SK-N-SH (cell line): ENCODE results near the gene ALG3.

Experiments
- EP300 ChIP-seq, 2 experiments: IDR thresholded peaks; 2 replicates each; pipeline versions ENCODE4 v1.4.0 to v1.6.1; 2012; ENCODE audit warnings: borderline replicate concordance in 1 of 2, low read depth in 1 of 2, low read length in 1 of 2
- NFIC ChIP-seq: IDR thresholded peaks from 2 replicates; pipeline ENCODE4 v1.4.0; 2012; ENCODE audit warnings: borderline replicate concordance
- POLR2AphosphoS5 ChIP-seq: IDR thresholded peaks from 2 replicates; pipeline ENCODE4 v1.6.1; 2012; ENCODE audit warnings: low read depth, low read length
- RAD21 ChIP-seq: IDR thresholded peaks from 2 replicates; pipeline ENCODE4 v1.6.1; 2012; ENCODE audit warnings: mild to moderate bottlenecking, low read length
- RFX5 ChIP-seq: IDR thresholded peaks from 2 replicates; pipeline ENCODE4 v1.6.1; 2012; ENCODE audit warnings: mild to moderate bottlenecking, improper control_type of control experiment, low read length
- YY1 ChIP-seq: IDR thresholded peaks from 2 replicates; pipeline ENCODE4 v1.4.0; 2012; ENCODE audit warnings: low read depth, mild to moderate bottlenecking
- TF ChIP-seq, protein P1 (sequence below): fragments of 200-600 bp; sonication (generic); IDR thresholded peaks from 2 replicates; pipeline ENCODE4 v1.6.1; 2017; ENCODE audit warnings: antibody characterized with exemption, mild to moderate bottlenecking, moderate library complexity
- TF ChIP-seq, protein P2 (sequence below): fragments of 150-350 bp; IDR thresholded peaks from 2 replicates; pipeline ENCODE4 v1.6.1; 2017; ENCODE audit warnings: antibody characterized with exemption, low read length, low read depth, borderline replicate concordance
- TF ChIP-seq, protein P3 (sequence below): IDR thresholded peaks from 2 replicates; pipeline ENCODE4 v1.4.0; 2012; ENCODE audit warnings: low read depth, borderline replicate concordance

DNA sequence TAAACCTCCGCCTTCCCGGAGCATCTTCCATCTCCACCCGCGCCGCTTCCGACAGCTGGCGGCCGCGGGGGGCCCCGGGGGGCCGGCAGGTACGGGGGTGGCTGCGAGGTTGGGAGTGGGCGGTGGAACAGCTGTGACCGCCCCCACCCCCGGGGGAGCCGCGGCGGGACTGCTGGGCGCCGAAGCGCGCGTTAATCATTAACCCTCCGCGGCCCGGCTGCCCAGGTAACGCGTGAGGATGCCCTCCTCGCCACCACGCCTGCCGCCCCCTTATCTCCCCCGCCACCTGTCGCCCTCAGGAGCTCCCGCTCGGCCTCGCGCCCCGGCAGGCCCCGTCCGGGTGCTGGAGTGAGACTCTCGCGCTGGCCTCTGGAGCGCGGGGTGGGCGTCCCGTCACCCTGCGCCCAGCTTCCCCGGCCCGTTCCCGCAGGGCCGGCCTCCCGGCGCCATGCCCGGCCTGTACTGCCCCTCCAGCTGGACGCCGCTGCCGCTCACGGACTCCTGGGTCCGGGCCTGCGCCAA lies 18.6 kb downstream of the ALG3 start:
- TF ChIP-seq, protein P1, sequence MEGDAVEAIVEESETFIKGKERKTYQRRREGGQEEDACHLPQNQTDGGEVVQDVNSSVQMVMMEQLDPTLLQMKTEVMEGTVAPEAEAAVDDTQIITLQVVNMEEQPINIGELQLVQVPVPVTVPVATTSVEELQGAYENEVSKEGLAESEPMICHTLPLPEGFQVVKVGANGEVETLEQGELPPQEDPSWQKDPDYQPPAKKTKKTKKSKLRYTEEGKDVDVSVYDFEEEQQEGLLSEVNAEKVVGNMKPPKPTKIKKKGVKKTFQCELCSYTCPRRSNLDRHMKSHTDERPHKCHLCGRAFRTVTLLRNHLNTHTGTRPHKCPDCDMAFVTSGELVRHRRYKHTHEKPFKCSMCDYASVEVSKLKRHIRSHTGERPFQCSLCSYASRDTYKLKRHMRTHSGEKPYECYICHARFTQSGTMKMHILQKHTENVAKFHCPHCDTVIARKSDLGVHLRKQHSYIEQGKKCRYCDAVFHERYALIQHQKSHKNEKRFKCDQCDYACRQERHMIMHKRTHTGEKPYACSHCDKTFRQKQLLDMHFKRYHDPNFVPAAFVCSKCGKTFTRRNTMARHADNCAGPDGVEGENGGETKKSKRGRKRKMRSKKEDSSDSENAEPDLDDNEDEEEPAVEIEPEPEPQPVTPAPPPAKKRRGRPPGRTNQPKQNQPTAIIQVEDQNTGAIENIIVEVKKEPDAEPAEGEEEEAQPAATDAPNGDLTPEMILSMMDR, result no peak
- TF ChIP-seq, protein P2, sequence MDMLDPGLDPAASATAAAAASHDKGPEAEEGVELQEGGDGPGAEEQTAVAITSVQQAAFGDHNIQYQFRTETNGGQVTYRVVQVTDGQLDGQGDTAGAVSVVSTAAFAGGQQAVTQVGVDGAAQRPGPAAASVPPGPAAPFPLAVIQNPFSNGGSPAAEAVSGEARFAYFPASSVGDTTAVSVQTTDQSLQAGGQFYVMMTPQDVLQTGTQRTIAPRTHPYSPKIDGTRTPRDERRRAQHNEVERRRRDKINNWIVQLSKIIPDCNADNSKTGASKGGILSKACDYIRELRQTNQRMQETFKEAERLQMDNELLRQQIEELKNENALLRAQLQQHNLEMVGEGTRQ, result no peak
- no peak for TF ChIP-seq RFX5
- TF ChIP-seq RAD21, result no peak
- TF ChIP-seq YY1, result no peak
- no peak for TF ChIP-seq POLR2AphosphoS5
- TF ChIP-seq, protein P3, sequence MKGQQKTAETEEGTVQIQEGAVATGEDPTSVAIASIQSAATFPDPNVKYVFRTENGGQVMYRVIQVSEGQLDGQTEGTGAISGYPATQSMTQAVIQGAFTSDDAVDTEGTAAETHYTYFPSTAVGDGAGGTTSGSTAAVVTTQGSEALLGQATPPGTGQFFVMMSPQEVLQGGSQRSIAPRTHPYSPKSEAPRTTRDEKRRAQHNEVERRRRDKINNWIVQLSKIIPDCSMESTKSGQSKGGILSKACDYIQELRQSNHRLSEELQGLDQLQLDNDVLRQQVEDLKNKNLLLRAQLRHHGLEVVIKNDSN, result no peak
- no peak for TF ChIP-seq NFIC
- TF ChIP-seq EP300 (IDR thresholded peaks at IDR 0.05; ENCODE audit: borderline replicate concordance in 1 of 2, low read depth in 1 of 2, low read length in 1 of 2), result no peak
